Smooth muscle cell (in vitro differentiated cells): ENCODE results near the gene MSX2. TPM values are rescaled to one million over a fixed set of nuclear protein-coding genes. Genes with fewer than 3 reads are reported as not detected.
A peak's percentile ranks its signal among the peaks of the same experiment; 100 is the strongest.

Experiments used
- DNase-seq: peaks from one replicate; lab custom pipeline; 2025; ENCODE audit not compliant: unreplicated experiment; lab: John Stamatoyannopoulos, UW
- H2AFZ ChIP-seq: fragments of 200-600 bp; sonication (generic); 2 replicates; pipeline ENCODE4 v1.6.0; 2016; ENCODE audit warnings: antibody characterized with exemption, low read depth, mild to moderate bottlenecking
- H3F3A ChIP-seq: fragments of 200-600 bp; sonication (generic); 2 replicates; pipeline ENCODE4 v1.6.0; 2017; ENCODE audit warnings: antibody characterized with exemption, low read depth
- H3K27ac ChIP-seq: fragments of 200-600 bp; sonication (generic); 2 replicates; pipeline ENCODE4 v1.5.1; 2016; ENCODE audit warnings: low read depth, mild to moderate bottlenecking
- H3K27me3 ChIP-seq: fragments of 200-600 bp; sonication (generic); 2 replicates; pipeline ENCODE4 v1.6.1; 2016; ENCODE audit warnings: low read depth, mild to moderate bottlenecking
- H3K36me3 ChIP-seq: fragments of 200-600 bp; sonication (generic); 2 replicates; pipeline ENCODE4 v1.5.1; 2016; ENCODE audit warnings: low read depth
- H3K4me1 ChIP-seq: fragments of 200-600 bp; sonication (generic); 2 replicates; pipeline ENCODE4 v1.5.1; 2016; ENCODE audit warnings: low read depth
- H3K4me2 ChIP-seq: fragments of 200-600 bp; sonication (generic); 2 replicates; pipeline ENCODE4 v1.6.0; 2016; ENCODE audit warnings: mild to moderate bottlenecking
- H3K4me3 ChIP-seq: fragments of 200-600 bp; sonication (generic); 2 replicates; pipeline ENCODE4 v1.5.1; 2016; ENCODE audit warnings: mild to moderate bottlenecking
- H3K79me2 ChIP-seq: fragments of 200-600 bp; sonication (generic); 2 replicates; pipeline ENCODE4 v1.6.0; 2016; ENCODE audit warnings: low read depth, mild to moderate bottlenecking
- H3K9ac ChIP-seq: fragments of 200-600 bp; sonication (generic); 2 replicates; pipeline ENCODE4 v1.6.0; 2016; ENCODE audit warnings: low read depth
- H3K9me3 ChIP-seq: fragments of 200-600 bp; sonication (generic); replicated peaks from 2 replicates; pipeline ENCODE4 v1.5.1; 2016; ENCODE audit warnings: low read depth
- H4K20me1 ChIP-seq: fragments of 200-600 bp; sonication (generic); 2 replicates; pipeline ENCODE4 v1.6.0; 2016; ENCODE audit warnings: low read depth
- CTCF ChIP-seq: fragments of 200-600 bp; sonication (generic); IDR thresholded peaks from 2 replicates; pipeline ENCODE4 v1.5.1; 2017; ENCODE audit warnings: borderline replicate concordance, mild to moderate bottlenecking, antibody characterized with exemption; ENCODE audit not compliant: insufficient read depth, poor library complexity, severe bottlenecking
- WGBS: methylation state at CpG from one replicate; pipeline ENCODE4 v1.1.7; 2016; ENCODE audit warnings: low lambda C conversion rate; 5-methylcytosine and 5-hydroxymethylcytosine counted together
- polyA plus RNA-seq: library from polyadenylated mRNA; unstranded; fragments of >200 nt; fragmentation: Nextera tagmentation; extraction: Ambion mirVana; gene quantifications from 2 replicates; pipeline ENCODE4 v1.2.1, GENCODE V29; 2016
- total RNA-seq: library from RNA; depleted of rRNA; stranded (reverse); fragments of >200 nt; gene quantifications from 2 replicates; pipeline ENCODE4 v1.2.3, GENCODE V29; 2014

The MSX2 gene
- total and polyA plus RNA-seq, 2 experiments from 2014 or later: 50.7 to 76.8 TPM

- H3K79me2 ChIP-seq: peaks cover 53% of the 10 kb centered on the region
- H3K9me3 ChIP-seq: no peaks in the 10 kb centered on the region
- H3K9ac ChIP-seq: peak overlapping the region; percentile 88
- H3K27ac ChIP-seq: peak overlapping the region; percentile 95
- TF ChIP-seq CTCF: no peak
- DNase-seq: no peak
- peak overlapping the region; percentile 94 for H3K4me2 ChIP-seq
- peaks cover 3% of the 10 kb centered on the region for H3F3A ChIP-seq
- peaks cover 32% of the 10 kb centered on the region for H4K20me1 ChIP-seq
- H3K27me3 ChIP-seq: no peaks in the 10 kb centered on the region
- no peaks in the 10 kb centered on the region for H3K36me3 ChIP-seq
- 15% methylated on average over 45 of the region's 45 CpGs for WGBS
- H2AFZ ChIP-seq: peak overlapping the region; percentile 57
- H3K4me1 ChIP-seq: peaks cover 48% of the 10 kb centered on the region
- peak overlapping the region; percentile 56 for H3K4me3 ChIP-seq
Observed at GRCh38 chr5:174731214-174732035, 7.0 kb downstream of the MSX2 start.

GRCh38 chr5:174732036-174733020 is 7.9 kb downstream of the MSX2 start:
- H3K4me3 ChIP-seq: peak overlapping the region; percentile 56
- no peak for DNase-seq

GRCh38 chr5:174733091-174733690 is 8.8 kb downstream of the MSX2 start:
- H3K4me3 ChIP-seq: peak overlapping the region; percentile 56
- peak overlapping the region; percentile 94 for H3K4me2 ChIP-seq
- H3K27me3 ChIP-seq: no peaks in the 10 kb centered on the region
- H3K9ac ChIP-seq: peak overlapping the region; percentile 88
- no peaks in the 10 kb centered on the region for H3K9me3 ChIP-seq
- H4K20me1 ChIP-seq: peaks cover 14% of the 10 kb centered on the region
- WGBS: 26% methylated on average over 15 of the region's 15 CpGs
- peaks cover 35% of the 10 kb centered on the region for H3K79me2 ChIP-seq
- H3F3A ChIP-seq: peaks cover 10% of the 10 kb centered on the region
- no peaks in the 10 kb centered on the region for H3K36me3 ChIP-seq
- TF ChIP-seq CTCF: no peak
- peaks cover 58% of the 10 kb centered on the region for H3K4me1 ChIP-seq
- H3K27ac ChIP-seq: peak overlapping the region; percentile 95
- DNase-seq: no peak
- H2AFZ ChIP-seq: peak overlapping the region; percentile 33

More at GRCh38 chr5:174732036-174733020, 7.9 kb downstream of the MSX2 start:
- H3K4me1 ChIP-seq: peaks cover 53% of the 10 kb centered on the region
- H4K20me1 ChIP-seq: peaks cover 23% of the 10 kb centered on the region
- WGBS: 16% methylated on average over 61 of the region's 62 CpGs
- no peaks in the 10 kb centered on the region for H3K9me3 ChIP-seq
- H3F3A ChIP-seq: peaks cover 10% of the 10 kb centered on the region
- peak overlapping the region; percentile 94 for H3K4me2 ChIP-seq
- H3K27ac ChIP-seq: peak overlapping the region; percentile 95
- no peaks in the 10 kb centered on the region for H3K36me3 ChIP-seq
- H2AFZ ChIP-seq: peak overlapping the region; percentile 57
- no peaks in the 10 kb centered on the region for H3K27me3 ChIP-seq
- peak overlapping the region; percentile 88 for H3K9ac ChIP-seq
- no peak for TF ChIP-seq CTCF
- peaks cover 44% of the 10 kb centered on the region for H3K79me2 ChIP-seq
